NCI-H2227 treated with DMSO at 0.1 percent for 48 hours (cell line): Measurements from ENCODE around the gene TASP1.
"Not testable (repeated sequence)": the region's sequence is repeated elsewhere in the genome, so short reads cannot be mapped to it uniquely, and the experiment has no call there.

Experiments used
- DNase-seq: peaks from one replicate; lab custom pipeline; 2025; lab: John Stamatoyannopoulos, UW

TASP1 gene

GRCh38 chr20:13648291-13649228, 9.8 kb upstream of the TASP1 start:
- DNase-seq = no peak

- DNase-seq = no peak
These were observed 5.3 kb upstream of the TASP1 start for GRCh38 chr20:13644010-13644409.

DNA sequence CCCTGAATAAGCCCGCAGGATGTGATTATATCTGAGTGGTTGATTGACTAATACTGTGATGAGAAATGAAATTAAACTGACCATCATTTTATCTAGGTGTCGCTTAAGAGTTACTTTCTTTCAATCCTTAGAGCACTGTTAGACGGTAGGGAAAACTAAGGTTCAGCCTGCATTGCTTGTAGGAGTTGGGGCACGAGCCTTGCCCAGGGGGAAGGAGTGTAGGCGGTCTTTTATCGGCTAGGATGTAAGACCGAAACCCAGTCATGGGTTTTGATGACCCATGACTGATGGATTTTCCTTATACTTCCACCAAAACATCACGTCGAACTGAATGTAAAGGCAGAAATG, 392 bp upstream of the TASP1 start:
- no peak for DNase-seq

DNA sequence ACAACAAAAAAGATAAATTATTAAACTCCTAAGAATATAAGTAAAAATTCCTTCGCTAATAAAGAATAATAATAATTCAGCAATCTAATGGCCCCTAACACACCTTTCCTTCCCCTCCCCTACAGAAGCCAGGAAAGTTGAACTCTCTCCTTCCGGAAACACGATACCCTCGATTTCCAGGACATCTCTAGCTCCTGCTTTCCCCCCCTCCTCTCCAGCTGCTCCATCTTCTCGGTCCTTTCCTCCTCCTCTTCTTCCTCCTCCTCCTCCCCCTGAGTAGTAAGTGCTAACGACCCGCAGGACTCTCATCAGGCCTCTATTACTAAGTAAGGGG, 603 bp downstream of the TASP1 start:
- DNase-seq = no peak

DNA sequence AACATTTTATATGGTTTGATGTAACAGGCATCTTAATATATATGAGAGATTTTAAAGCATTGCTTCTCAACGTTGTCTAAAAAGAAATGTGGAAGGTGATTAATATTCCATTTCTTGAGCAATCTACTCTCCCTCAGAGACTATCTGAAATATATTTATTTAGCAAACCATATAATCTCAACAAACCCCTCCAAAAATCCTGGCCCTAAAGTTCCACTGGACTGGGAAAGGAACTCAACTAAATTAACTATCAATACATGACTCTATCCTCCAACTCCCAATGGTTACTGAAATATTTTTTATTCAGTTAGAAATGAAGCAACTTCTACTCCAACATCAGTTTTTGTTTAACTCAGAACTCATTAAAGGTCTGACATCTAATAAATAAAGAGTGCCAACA, 6.3 kb downstream of the TASP1 start:
- DNase-seq = no peak

DNA sequence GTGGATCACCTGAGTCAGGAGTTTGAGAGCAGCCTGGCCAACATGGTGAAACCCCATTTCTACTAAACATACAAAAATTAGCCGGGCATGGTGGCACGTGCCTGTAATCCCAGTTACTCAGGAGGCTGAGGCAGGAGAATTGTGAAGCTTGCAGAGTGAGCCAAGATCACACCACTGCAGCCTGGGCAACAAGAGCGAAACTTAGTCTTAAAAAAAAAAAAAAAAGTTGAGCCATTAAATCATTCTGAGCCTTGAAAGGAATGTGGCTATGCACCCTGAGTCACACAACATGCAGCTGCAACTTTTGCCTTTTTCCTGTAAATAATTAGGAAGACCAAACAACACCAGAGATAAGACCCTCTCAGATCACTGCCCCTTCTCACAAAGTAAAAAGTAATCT, 11.2 kb downstream of the TASP1 start:
- not testable (repeated sequence) for DNase-seq

DNA sequence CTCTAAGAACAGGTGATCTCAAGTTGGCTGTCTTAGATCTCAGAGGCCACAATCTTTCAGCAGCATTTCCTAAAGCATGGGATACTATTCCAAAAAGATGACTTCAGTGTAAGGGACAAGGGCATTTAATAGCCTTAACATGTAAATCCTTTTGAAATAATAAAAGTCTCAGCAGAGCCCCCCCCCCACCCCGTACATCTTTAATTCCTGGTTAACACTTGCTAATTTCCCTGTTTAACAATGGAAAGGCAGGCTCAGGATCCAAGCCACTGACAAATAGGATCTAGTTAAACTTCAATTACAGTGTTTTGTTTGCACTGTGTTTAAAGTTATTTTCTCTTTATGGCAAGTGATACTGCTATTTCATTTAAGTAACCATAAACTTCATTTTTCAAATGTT, 12.0 kb downstream of the TASP1 start:
- no peak for DNase-seq

- DNase-seq = no peak
These were observed 13.3 kb downstream of the TASP1 start for GRCh38 chr20:13625304-13625979.

GRCh38 chr20:13619415-13619814, 19.3 kb downstream of the TASP1 start:
- not testable (repeated sequence) for DNase-seq

DNA sequence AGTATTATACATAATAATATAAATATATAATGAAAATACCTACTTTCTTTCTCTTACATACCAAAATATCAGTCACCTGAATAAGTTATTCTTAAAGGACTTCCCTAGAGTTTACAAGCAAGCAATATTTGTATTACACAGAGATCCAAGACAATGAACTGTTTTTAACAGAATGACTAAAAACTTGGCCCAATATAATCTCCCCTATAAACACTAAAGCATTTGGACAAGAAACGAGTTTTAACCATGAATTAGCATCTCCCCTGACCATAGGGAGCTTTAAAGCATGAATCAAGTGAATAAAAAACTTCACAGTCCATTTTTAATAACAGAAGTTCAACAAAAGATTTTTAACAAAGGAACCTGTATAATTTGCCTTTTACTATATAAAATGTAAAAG, 20.3 kb downstream of the TASP1 start:
- not testable (repeated sequence) for DNase-seq

GRCh38 chr20:13617585-13617984, 21.1 kb downstream of the TASP1 start:
- not testable (repeated sequence) for DNase-seq

DNA sequence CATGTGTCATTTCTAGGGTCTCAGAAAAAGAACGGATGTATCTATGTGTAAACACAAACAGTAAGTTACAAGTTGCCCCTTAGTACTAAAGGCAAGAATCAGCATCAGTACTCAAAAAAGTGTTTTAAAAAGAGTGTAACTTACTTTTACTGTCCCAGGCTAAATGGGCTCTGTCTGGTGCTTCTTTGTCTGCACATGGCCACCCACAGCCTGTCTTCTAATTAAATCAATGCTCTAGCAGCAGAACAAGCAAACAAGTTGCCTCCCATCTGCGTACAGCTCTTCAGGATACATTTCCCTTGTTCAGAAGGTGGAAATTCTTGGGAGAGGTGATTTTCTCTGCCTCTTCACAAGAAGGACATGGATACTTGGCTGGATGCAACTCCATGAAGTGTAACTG, 22.0 kb downstream of the TASP1 start:
- not testable (repeated sequence) for DNase-seq

- DNase-seq = no peak
These were observed 24.8 kb downstream of the TASP1 start for GRCh38 chr20:13613917-13614316.

DNA sequence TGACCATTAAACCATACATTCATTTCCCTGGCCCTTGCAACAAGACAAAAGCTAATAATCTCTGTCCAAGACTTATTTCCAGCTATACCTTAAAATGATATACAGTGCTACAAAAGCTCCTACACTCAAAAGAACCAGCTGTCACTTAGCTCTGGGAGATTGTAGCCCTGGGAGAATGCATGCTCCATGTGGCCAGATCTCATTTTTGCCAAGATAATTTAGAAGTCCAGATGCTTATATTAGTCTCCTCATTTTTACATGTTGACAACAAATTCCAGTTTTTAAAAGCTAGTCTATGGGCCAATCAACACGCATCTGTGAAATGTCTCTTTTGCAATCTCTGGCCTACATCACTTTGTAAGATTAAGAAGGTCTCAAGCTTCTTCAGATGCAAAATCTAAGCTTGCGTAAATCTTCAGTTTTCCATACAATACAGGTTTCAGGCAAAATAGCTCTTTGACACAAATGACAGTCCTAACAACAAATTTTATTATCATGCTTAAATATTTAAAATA, 27.1 kb downstream of the TASP1 start:
- no peak for DNase-seq

GRCh38 chr20:13610184-13610583, 28.5 kb downstream of the TASP1 start:
- DNase-seq = no peak

GRCh38 chr20:13608066-13608465, 30.7 kb downstream of the TASP1 start:
- DNase-seq = no peak

DNA sequence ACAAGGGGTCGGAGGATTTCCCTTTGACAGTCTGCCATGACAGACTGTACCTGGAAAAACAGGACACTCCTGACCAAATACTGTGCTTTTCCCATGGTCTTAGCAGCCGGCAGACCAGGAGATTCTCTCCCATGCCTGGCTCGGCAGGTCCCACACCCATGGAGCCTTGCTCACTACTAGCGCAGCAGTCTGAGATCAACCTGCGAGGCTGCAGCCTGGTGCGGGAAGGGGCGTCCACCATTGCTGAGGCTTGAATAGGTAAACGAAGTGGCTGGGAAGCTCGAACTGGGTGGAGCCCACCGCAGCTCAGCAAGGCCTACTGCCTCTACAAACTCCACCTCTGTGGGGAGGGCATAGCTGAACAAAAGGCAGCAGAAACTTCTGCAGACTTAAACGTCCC, 45.3 kb downstream of the TASP1 start:
- not testable (repeated sequence) for DNase-seq

DNA sequence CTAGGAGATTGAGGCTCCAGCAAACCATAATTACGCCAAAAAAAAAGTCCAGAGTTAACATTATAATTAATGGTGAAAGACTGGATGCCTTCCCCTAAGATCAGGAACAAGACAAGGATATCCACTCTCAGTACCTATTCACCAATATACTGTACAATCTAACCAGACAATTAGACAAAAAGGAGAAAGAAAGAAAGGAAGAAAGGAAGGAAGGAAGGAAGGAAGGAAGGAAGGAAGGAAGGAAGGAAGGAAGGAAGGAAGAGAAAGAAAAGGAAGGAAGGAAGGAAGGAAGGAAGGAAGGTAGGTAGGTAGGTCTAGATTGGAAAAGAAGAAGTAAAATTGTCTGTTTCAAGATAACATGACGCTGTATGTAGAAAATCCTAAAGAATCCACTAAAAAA, 50.7 kb downstream of the TASP1 start:
- no peak for DNase-seq

DNA sequence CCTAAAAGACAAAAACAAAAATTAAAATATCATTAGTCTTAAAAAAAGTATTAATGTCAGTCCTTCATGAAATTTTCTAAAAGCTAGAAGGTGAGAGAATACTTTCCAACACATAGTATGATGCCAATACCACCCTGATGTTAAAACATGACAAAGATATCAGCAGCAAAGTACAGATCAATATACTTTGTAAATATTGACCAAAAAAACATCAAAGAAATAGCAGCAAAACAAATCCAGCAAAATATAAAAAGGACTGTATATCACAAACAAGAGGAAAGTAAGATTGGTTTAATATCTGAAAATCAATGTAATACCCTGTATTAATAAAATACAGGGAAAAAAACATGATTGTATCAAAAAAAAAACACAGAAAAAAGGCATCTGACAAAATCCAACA, 51.4 kb downstream of the TASP1 start:
- DNase-seq = no peak

- DNase-seq = no peak
These were observed 52.6 kb downstream of the TASP1 start for GRCh38 chr20:13586133-13586532.

GRCh38 chr20:13581451-13581850, 57.3 kb downstream of the TASP1 start:
- DNase-seq = no peak

DNA sequence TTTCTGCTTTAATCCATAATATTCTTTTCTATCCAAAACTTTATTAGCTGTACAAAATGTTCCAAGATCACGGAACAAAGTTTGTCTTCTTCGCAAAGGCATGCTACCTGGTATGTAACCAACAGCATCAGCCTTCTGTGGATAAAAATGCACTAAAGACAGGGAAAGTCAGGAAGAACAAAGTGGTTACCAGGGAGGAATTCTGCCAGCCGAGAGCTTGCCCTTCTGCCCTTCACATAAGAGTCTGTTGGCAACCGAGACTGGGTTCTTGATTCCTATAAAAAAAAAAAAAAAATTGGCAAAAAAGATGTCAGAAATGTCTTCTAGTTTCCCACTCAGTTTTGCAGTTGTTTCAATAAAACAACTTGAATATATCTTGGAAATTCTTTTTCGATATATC, 58.0 kb downstream of the TASP1 start:
- no peak for DNase-seq

DNA sequence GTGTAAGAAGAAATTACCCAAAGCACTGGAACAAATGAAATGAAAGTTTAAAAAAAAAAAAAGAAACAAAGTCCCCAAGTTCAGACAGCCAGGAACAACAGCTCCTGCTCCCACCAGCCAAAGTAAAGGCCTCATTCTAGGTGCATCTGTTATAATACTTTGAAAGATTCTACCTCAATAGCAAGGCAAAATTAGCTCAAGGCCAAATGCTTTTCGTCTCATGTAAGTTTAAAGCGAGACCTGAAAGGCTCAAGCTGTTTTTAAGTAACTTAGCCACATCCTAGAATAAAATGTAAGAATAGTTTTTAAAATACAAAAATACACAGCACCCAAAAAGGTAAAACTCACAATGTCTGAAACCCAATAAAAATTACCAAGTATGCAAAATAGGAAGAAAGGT, 64.7 kb downstream of the TASP1 start:
- DNase-seq = no peak
